ENCODE results near the gene WDR59. TPM values are rescaled to one million over a fixed set of nuclear protein-coding genes. Genes with fewer than 3 reads are reported as not detected.

WDR59 gene
- total and polyA plus RNA-seq, 4 donors: 11.2 to 60.1 (median 32.0) TPM

DNA sequence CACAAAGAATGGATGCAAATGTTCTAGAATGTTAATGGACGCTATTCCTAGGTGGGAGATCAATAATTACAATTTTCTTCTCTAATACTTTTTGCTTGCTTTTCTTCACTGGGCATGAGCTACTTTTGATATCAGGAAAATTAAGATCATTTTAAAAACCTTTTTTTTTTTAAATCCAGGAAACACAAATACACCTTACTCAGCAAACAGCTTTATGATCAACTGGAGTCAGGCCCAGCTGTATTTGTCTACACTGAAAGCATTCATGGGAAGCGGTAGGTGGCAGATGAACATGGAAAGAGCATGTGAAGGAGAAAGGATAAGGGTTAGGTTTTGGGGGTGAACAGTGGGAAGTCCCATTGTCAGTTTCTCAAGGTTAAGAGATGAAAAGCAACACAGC is 97.8 kb downstream of the WDR59 start:
- Histone ChIP-seq H3K36me3 (ENCODE audit: control insufficient read depth in 4 of 4, insufficient read depth in 4 of 4, low read length in 4 of 4) (peaks cover 23 to 54% (median 38%) of the 10 kb centered on the region in 4 donors), H3K4me3 (no peak overlapping the region), H3K4me1 (ENCODE audit: control insufficient read depth in 5 of 5, insufficient read depth in 5 of 5, low read length in 5 of 5) (peaks cover 0 to 2% (median 0%) of the 10 kb centered on the region in 5 donors), H3K9ac (ENCODE audit: insufficient read depth in 1 of 2, low read length in 2 of 2) (no peak overlapping the region), H3K9me3 (ENCODE audit: control insufficient read depth in 4 of 4, insufficient read depth in 3 of 4, low read length in 3 of 4) (no peaks in the 10 kb centered on the region), H3K27me3 (ENCODE audit: control insufficient read depth in 3 of 3, insufficient read depth in 3 of 3, low read length in 2 of 3) (no peaks in the 10 kb centered on the region), H3K27ac (ENCODE audit: low read depth in 1 of 2, low read length in 1 of 2) (no peak overlapping the region)
- ATAC-seq (ENCODE audit: insufficient read depth, low FRiP score) (no peak), DNase-seq (no peak)
- WGBS, 2 donors: 96 to 97% methylated on average over 2 of the region's 2 CpGs
- TF ChIP-seq, protein P1, sequence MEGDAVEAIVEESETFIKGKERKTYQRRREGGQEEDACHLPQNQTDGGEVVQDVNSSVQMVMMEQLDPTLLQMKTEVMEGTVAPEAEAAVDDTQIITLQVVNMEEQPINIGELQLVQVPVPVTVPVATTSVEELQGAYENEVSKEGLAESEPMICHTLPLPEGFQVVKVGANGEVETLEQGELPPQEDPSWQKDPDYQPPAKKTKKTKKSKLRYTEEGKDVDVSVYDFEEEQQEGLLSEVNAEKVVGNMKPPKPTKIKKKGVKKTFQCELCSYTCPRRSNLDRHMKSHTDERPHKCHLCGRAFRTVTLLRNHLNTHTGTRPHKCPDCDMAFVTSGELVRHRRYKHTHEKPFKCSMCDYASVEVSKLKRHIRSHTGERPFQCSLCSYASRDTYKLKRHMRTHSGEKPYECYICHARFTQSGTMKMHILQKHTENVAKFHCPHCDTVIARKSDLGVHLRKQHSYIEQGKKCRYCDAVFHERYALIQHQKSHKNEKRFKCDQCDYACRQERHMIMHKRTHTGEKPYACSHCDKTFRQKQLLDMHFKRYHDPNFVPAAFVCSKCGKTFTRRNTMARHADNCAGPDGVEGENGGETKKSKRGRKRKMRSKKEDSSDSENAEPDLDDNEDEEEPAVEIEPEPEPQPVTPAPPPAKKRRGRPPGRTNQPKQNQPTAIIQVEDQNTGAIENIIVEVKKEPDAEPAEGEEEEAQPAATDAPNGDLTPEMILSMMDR (IDR thresholded peaks at IDR 0.05; ENCODE audit: control extremely low read depth, extremely low read depth): no peak

DNA sequence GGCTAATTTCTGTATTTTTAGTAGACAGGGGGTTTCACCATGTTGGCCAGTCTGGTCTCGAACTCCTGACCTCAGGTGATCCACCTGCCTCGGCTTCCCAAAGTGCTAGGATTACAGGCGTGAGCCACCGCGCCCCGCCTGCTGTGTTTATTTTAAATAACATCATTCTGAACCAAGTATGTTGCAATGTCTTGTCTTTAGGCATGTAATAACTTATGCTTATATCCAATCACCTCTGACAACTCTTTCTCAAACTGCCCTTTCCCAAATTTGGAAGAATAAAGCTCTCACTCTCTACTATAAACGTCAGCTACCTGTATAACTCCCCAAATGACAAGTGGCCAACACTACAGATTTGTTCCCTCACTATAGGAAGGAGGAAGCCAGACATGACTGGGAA is 107.2 kb downstream of the WDR59 start:
- no peak for DNase-seq
- TF ChIP-seq, protein P1 (IDR thresholded peaks at IDR 0.05; ENCODE audit: control extremely low read depth, extremely low read depth): no peak
- Histone ChIP-seq H3K36me3 (ENCODE audit: control insufficient read depth in 4 of 4, insufficient read depth in 4 of 4, low read length in 4 of 4) (peaks cover 0 to 21% (median 11%) of the 10 kb centered on the region in 4 donors), H3K4me1 (ENCODE audit: control insufficient read depth in 5 of 5, insufficient read depth in 5 of 5, low read length in 5 of 5) (no peaks in the 10 kb centered on the region), H3K9me3 (ENCODE audit: control insufficient read depth in 4 of 4, insufficient read depth in 3 of 4, low read length in 3 of 4) (no peaks in the 10 kb centered on the region), H3K27ac (ENCODE audit: low read depth in 1 of 2, low read length in 1 of 2) (no peak overlapping the region), H3K9ac (ENCODE audit: insufficient read depth in 1 of 2, low read length in 2 of 2) (no peak overlapping the region), H3K27me3 (ENCODE audit: control insufficient read depth in 3 of 3, insufficient read depth in 3 of 3, low read length in 2 of 3) (no peaks in the 10 kb centered on the region), H3K4me3 (no peak overlapping the region)
- 93 to 96% methylated on average over 7 of the region's 7 CpGs for WGBS, 2 donors
- no peak for ATAC-seq (ENCODE audit: insufficient read depth, low FRiP score)

- Histone ChIP-seq H3K36me3 (ENCODE audit: control insufficient read depth in 4 of 4, insufficient read depth in 4 of 4, low read length in 4 of 4) (peaks cover 0 to 18% (median 8%) of the 10 kb centered on the region in 4 donors), H3K27ac (ENCODE audit: low read depth in 1 of 2, low read length in 1 of 2) (no peak overlapping the region), H3K9ac (ENCODE audit: insufficient read depth in 1 of 2, low read length in 2 of 2) (no peak overlapping the region), H3K4me3 (no peak overlapping the region), H3K9me3 (ENCODE audit: control insufficient read depth in 4 of 4, insufficient read depth in 3 of 4, low read length in 3 of 4) (no peaks in the 10 kb centered on the region), H3K4me1 (ENCODE audit: control insufficient read depth in 5 of 5, insufficient read depth in 5 of 5, low read length in 5 of 5) (no peaks in the 10 kb centered on the region), H3K27me3 (ENCODE audit: control insufficient read depth in 3 of 3, insufficient read depth in 3 of 3, low read length in 2 of 3) (no peaks in the 10 kb centered on the region)
- DNase-seq (no peak), ATAC-seq (ENCODE audit: insufficient read depth, low FRiP score) (no peak)
- WGBS, 2 donors: 95 to 97% methylated on average over 13 of the region's 13 CpGs
- TF ChIP-seq, protein P1 (IDR thresholded peaks at IDR 0.05; ENCODE audit: control extremely low read depth, extremely low read depth): no peak
Observed at GRCh38 chr16:74874912-74875546, 109.9 kb downstream of the WDR59 start.

DNA sequence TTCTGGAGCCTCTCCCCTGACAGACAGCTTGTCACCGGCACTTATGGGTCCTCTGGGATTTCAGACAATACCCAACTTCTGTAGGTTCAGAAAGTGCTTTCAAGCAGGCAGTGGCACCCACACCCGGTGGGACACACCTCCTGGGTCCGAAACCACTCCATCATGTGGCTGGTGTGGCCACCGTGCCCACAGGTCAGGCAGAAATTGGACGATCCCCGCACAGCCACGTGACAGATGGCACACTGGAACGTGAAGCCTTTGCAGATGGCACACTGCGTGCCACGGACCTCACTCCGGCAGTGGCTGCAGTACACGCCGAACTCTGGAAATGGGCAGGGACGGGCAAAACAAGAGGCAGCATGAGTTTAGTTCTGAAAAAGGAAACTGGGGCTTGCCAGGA is 110.8 kb downstream of the WDR59 start:
- 93 to 95% methylated on average over 14 of the region's 14 CpGs for WGBS, 2 donors
- Histone ChIP-seq H3K27me3 (ENCODE audit: control insufficient read depth in 3 of 3, insufficient read depth in 3 of 3, low read length in 2 of 3) (no peaks in the 10 kb centered on the region), H3K4me3 (no peak overlapping the region), H3K4me1 (ENCODE audit: control insufficient read depth in 5 of 5, insufficient read depth in 5 of 5, low read length in 5 of 5) (peaks cover 0 to 2% (median 0%) of the 10 kb centered on the region in 5 donors), H3K27ac (ENCODE audit: low read depth in 1 of 2, low read length in 1 of 2) (no peak overlapping the region), H3K9ac (ENCODE audit: insufficient read depth in 1 of 2, low read length in 2 of 2) (no peak overlapping the region), H3K36me3 (ENCODE audit: control insufficient read depth in 4 of 4, insufficient read depth in 4 of 4, low read length in 4 of 4) (peaks cover 0 to 16% (median 8%) of the 10 kb centered on the region in 4 donors), H3K9me3 (ENCODE audit: control insufficient read depth in 4 of 4, insufficient read depth in 3 of 4, low read length in 3 of 4) (no peaks in the 10 kb centered on the region)
- no peak for ATAC-seq (ENCODE audit: insufficient read depth, low FRiP score)
- TF ChIP-seq, protein P1 (IDR thresholded peaks at IDR 0.05; ENCODE audit: control extremely low read depth, extremely low read depth): no peak
- DNase-seq: no peak
